ENCODE measurements around the gene PCLO.

Gene PCLO

DNA sequence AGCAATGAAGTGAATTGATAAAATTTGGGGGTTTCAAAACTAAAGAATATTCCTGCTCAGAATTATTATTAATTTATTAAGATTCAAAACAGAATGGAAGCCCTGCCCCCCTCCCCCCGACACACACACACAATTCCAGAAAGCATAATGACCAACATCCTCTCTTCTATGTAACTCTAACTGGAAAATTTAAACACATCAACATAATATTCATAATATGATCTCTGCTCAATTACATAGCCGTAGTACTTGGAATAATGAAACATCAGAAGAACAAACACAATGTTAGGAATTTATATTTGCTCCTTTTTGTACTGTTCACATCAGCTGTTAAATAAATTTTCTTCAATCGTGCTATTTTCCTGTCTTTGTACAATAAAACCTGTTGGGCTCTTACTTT is 20.8 kb downstream of the PCLO start:
- Histone ChIP-seq H3K9ac (ENCODE audit: low read depth in 1 of 2, low read length in 2 of 2) (no peak overlapping the region), H3K27ac (ENCODE audit: low read depth in 2 of 2, low read length in 2 of 2) (no peak overlapping the region), H3K27me3 (ENCODE audit: control insufficient read depth in 2 of 2, insufficient read depth in 2 of 2, low read length in 2 of 2) (no peaks in the 10 kb centered on the region), H3K4me1 (ENCODE audit: control insufficient read depth in 2 of 2, insufficient read depth in 2 of 2, low read length in 2 of 2) (no peaks in the 10 kb centered on the region), H3K4me3 (ENCODE audit: low read length in 2 of 2) (no peak overlapping the region), H3K9me3 (ENCODE audit: control insufficient read depth in 2 of 2, low read length in 2 of 2) (no peaks in the 10 kb centered on the region), H3K36me3 (ENCODE audit: control insufficient read depth in 2 of 2, insufficient read depth in 2 of 2, low read length in 2 of 2) (no peaks in the 10 kb centered on the region)

DNA sequence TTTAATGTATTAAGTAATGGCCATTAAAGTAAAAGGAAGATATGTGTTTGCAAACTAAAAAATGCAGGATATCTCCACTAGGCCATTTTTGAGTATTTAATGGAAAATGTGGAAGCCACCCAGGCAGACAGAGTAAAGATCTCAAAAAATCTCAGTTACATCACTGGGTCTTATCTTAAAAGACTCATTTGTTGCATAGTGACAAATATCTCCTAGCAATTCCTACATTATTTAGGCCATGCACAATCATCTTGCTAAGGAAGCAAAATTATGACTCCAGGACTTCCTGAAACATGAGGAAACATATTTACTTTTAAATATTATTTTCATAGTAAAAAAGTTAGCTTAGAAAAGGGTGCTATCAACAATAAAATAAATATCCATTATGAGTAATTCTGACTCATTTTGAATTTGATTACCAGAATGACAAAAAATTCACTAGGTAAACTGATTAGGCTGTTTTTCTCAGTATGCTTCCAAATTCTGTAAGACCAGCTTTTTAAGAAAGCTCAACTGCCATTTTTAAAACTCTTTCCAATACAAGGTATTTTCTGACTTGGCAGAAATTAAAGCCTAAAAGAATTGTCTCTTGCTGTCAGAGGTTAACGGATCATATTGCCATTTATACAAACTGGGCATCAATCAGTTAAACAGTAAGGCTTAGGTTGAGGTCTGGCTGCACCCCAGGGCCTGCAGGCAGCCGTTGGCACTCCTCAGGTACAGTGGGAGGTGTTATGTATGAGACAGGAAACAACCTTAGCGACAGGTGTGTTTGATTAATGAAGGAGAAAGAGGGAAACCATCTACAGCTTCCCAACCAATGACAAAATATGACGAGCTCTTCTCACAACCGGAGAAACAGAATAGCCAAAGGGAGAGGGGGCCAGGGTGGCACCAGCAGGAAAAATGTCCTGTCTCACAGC is 31.8 kb downstream of the PCLO start:
- no peaks in the 10 kb centered on the region for H3K36me3 ChIP-seq (ENCODE audit: control insufficient read depth in 2 of 2, insufficient read depth in 2 of 2, low read length in 2 of 2)
- no peak overlapping the region for H3K4me3 ChIP-seq (ENCODE audit: low read length in 2 of 2)
- H3K4me1 ChIP-seq (ENCODE audit: control insufficient read depth in 2 of 2, insufficient read depth in 2 of 2, low read length in 2 of 2): no peaks in the 10 kb centered on the region
- H3K9me3 ChIP-seq (ENCODE audit: control insufficient read depth in 2 of 2, low read length in 2 of 2): no peaks in the 10 kb centered on the region
- H3K9ac ChIP-seq (ENCODE audit: low read depth in 1 of 2, low read length in 2 of 2): no peak overlapping the region
- no peak overlapping the region for H3K27ac ChIP-seq (ENCODE audit: low read depth in 2 of 2, low read length in 2 of 2)
- H3K27me3 ChIP-seq (ENCODE audit: control insufficient read depth in 2 of 2, insufficient read depth in 2 of 2, low read length in 2 of 2): no peaks in the 10 kb centered on the region

DNA sequence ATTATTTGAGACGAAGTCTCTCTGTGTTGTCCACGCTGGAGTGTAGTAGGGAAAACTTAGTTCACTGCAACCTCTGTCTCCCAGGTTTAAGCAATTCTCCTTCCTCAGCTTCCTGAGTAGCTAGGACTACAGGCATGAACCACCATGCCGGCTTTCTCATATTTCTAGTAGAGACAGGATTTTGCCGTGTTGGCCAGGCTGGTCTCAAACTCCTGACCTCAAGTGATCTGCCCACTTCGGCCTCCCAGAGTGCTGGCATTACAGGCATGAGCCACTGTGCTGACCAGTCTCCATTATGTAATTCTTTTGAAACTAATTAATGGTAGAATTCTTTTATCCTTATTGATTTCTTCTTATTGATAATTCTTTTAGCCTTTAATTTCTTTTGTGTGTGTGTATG is 32.5 kb downstream of the PCLO start:
- Histone ChIP-seq H3K4me1 (ENCODE audit: control insufficient read depth in 2 of 2, insufficient read depth in 2 of 2, low read length in 2 of 2) (no peaks in the 10 kb centered on the region), H3K27ac (ENCODE audit: low read depth in 2 of 2, low read length in 2 of 2) (no peak overlapping the region), H3K27me3 (ENCODE audit: control insufficient read depth in 2 of 2, insufficient read depth in 2 of 2, low read length in 2 of 2) (no peaks in the 10 kb centered on the region), H3K4me3 (ENCODE audit: low read length in 2 of 2) (no peak overlapping the region), H3K9ac (ENCODE audit: low read depth in 1 of 2, low read length in 2 of 2) (no peak overlapping the region), H3K9me3 (ENCODE audit: control insufficient read depth in 2 of 2, low read length in 2 of 2) (no peaks in the 10 kb centered on the region), H3K36me3 (ENCODE audit: control insufficient read depth in 2 of 2, insufficient read depth in 2 of 2, low read length in 2 of 2) (no peaks in the 10 kb centered on the region)

DNA sequence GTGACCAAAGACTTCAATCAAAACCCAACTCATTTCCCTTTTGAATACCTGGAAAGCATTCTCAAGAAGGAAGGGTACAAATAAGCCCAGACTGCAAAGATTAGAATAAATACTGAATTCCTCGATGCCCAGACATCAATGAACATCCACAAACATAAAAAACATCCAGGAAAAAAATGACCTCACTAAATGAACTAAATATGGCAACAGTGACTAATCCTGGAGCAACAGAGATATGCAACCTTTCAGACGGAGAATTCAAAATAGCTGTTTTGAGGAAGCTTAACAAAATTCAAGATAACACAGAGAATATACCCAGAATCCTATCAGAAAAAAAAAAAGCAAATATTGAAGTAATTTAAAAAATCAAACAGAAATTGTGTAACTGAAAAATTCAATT is 43.2 kb downstream of the PCLO start:
- Histone ChIP-seq H3K27me3 (ENCODE audit: control insufficient read depth in 2 of 2, insufficient read depth in 2 of 2, low read length in 2 of 2) (no peaks in the 10 kb centered on the region), H3K27ac (ENCODE audit: low read depth in 2 of 2, low read length in 2 of 2) (no peak overlapping the region), H3K4me3 (ENCODE audit: low read length in 2 of 2) (no peak overlapping the region), H3K4me1 (ENCODE audit: control insufficient read depth in 2 of 2, insufficient read depth in 2 of 2, low read length in 2 of 2) (no peaks in the 10 kb centered on the region), H3K36me3 (ENCODE audit: control insufficient read depth in 2 of 2, insufficient read depth in 2 of 2, low read length in 2 of 2) (no peaks in the 10 kb centered on the region), H3K9me3 (ENCODE audit: control insufficient read depth in 2 of 2, low read length in 2 of 2) (peaks cover 0 to 2% of the 10 kb centered on the region in 2 donors), H3K9ac (ENCODE audit: low read depth in 1 of 2, low read length in 2 of 2) (no peak overlapping the region)

DNA sequence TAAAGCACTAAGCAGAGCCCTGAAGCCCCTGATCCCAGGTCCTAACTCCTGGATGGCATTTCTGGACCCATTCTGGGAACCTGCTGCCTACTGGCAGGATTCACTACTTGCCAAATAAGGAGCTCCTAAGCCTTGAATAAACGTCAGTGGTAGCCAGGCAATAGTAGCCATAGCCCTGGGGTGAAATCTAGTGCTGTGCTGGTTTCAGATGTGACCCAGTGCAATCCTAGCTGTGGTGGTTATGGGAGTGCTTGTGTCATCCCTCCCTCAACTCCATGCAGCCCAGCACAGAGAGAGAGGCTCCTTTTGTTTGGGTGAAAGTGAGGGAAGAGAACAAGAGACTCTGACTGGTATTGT is 43.7 kb downstream of the PCLO start:
- peaks cover 0 to 2% of the 10 kb centered on the region in 2 donors for H3K9me3 ChIP-seq (ENCODE audit: control insufficient read depth in 2 of 2, low read length in 2 of 2)
- no peak overlapping the region for H3K4me3 ChIP-seq (ENCODE audit: low read length in 2 of 2)
- no peak overlapping the region for H3K27ac ChIP-seq (ENCODE audit: low read depth in 2 of 2, low read length in 2 of 2)
- H3K36me3 ChIP-seq (ENCODE audit: control insufficient read depth in 2 of 2, insufficient read depth in 2 of 2, low read length in 2 of 2): no peaks in the 10 kb centered on the region
- H3K4me1 ChIP-seq (ENCODE audit: control insufficient read depth in 2 of 2, insufficient read depth in 2 of 2, low read length in 2 of 2): no peaks in the 10 kb centered on the region
- H3K27me3 ChIP-seq (ENCODE audit: control insufficient read depth in 2 of 2, insufficient read depth in 2 of 2, low read length in 2 of 2): no peaks in the 10 kb centered on the region
- no peak overlapping the region for H3K9ac ChIP-seq (ENCODE audit: low read depth in 1 of 2, low read length in 2 of 2)

DNA sequence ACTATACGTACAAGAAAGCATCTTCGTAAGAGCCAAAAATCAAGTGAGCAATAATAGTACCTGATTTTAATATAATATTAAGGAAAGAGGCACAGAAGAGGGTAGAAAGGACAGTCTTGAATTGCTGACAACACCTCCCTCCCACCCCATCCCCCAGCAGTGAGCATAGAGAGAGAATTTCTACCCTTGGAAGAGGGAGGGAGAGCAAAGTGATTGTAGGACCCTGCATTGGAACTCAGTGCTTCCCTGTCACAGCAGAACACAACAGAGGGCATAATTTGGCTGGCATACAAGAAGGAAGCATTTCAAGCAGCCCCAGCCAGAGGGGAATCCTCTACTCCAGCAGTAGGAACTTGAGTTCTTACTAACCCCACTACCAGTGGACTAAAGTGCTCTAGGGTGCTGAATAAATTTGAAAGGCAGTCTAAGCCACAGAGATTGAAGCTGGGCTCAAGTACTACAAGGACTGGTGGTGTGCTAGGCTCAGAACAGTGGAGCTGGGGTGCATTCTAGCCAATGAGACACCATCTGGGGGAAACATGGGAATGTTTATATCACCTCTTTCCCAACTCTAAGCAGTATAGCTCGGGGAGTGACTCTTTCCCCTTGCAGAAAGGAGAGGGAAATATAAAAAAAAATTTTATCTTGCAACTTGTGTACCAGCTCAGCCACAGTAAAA is 44.2 kb downstream of the PCLO start:
- peaks cover 0 to 2% of the 10 kb centered on the region in 2 donors for H3K9me3 ChIP-seq (ENCODE audit: control insufficient read depth in 2 of 2, low read length in 2 of 2)
- no peak overlapping the region for H3K9ac ChIP-seq (ENCODE audit: low read depth in 1 of 2, low read length in 2 of 2)
- H3K27ac ChIP-seq (ENCODE audit: low read depth in 2 of 2, low read length in 2 of 2): no peak overlapping the region
- H3K4me3 ChIP-seq (ENCODE audit: low read length in 2 of 2): no peak overlapping the region
- no peaks in the 10 kb centered on the region for H3K27me3 ChIP-seq (ENCODE audit: control insufficient read depth in 2 of 2, insufficient read depth in 2 of 2, low read length in 2 of 2)
- H3K4me1 ChIP-seq (ENCODE audit: control insufficient read depth in 2 of 2, insufficient read depth in 2 of 2, low read length in 2 of 2): no peaks in the 10 kb centered on the region
- H3K36me3 ChIP-seq (ENCODE audit: control insufficient read depth in 2 of 2, insufficient read depth in 2 of 2, low read length in 2 of 2): no peaks in the 10 kb centered on the region

DNA sequence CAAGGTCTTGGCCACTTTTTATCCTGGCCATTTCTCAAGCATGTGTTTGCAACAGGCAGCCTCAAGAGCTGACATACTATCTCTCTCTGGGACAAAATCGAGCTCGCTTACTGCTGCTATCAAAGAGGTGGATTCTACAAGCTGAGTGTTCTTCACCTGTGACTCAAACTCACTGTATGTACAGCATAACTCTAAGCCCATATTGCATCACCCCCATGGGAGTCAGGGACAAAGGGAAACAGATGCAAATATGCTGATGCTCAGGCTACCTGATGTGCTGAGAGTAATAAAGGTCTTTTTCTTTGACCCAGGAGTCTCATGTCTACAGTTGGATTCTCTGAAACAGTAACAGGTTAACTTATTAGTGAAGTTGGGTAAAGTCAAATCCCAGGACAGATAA is 45.2 kb downstream of the PCLO start:
- Histone ChIP-seq H3K27me3 (ENCODE audit: control insufficient read depth in 2 of 2, insufficient read depth in 2 of 2, low read length in 2 of 2) (no peaks in the 10 kb centered on the region), H3K4me3 (ENCODE audit: low read length in 2 of 2) (no peak overlapping the region), H3K9me3 (ENCODE audit: control insufficient read depth in 2 of 2, low read length in 2 of 2) (peaks cover 0 to 2% of the 10 kb centered on the region in 2 donors), H3K9ac (ENCODE audit: low read depth in 1 of 2, low read length in 2 of 2) (no peak overlapping the region), H3K36me3 (ENCODE audit: control insufficient read depth in 2 of 2, insufficient read depth in 2 of 2, low read length in 2 of 2) (no peaks in the 10 kb centered on the region), H3K27ac (ENCODE audit: low read depth in 2 of 2, low read length in 2 of 2) (no peak overlapping the region), H3K4me1 (ENCODE audit: control insufficient read depth in 2 of 2, insufficient read depth in 2 of 2, low read length in 2 of 2) (no peaks in the 10 kb centered on the region)

DNA sequence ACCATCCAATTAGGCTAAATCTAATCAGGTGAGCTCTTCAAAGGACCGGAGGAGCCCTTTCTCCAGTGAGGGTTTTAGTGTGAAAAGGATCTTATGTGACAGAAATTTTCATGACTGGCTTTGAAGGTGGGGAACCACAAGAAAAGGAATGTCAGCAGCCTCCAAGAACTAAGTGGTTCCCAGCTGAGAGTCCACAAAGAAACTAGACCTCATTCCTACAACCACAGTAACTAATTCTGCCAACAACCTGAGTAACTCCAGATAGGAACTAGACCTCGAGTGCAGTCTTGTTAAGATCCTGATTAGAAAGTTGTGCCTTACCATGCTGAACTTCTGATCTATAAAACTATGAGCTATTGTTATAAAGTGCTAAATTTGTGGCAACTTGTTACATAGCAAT is 51.3 kb downstream of the PCLO start:
- Histone ChIP-seq H3K9ac (ENCODE audit: low read depth in 1 of 2, low read length in 2 of 2) (no peak overlapping the region), H3K36me3 (ENCODE audit: control insufficient read depth in 2 of 2, insufficient read depth in 2 of 2, low read length in 2 of 2) (no peaks in the 10 kb centered on the region), H3K4me1 (ENCODE audit: control insufficient read depth in 2 of 2, insufficient read depth in 2 of 2, low read length in 2 of 2) (no peaks in the 10 kb centered on the region), H3K4me3 (ENCODE audit: low read length in 2 of 2) (no peak overlapping the region), H3K9me3 (ENCODE audit: control insufficient read depth in 2 of 2, low read length in 2 of 2) (no peaks in the 10 kb centered on the region), H3K27me3 (ENCODE audit: control insufficient read depth in 2 of 2, insufficient read depth in 2 of 2, low read length in 2 of 2) (no peaks in the 10 kb centered on the region), H3K27ac (ENCODE audit: low read depth in 2 of 2, low read length in 2 of 2) (no peak overlapping the region)

DNA sequence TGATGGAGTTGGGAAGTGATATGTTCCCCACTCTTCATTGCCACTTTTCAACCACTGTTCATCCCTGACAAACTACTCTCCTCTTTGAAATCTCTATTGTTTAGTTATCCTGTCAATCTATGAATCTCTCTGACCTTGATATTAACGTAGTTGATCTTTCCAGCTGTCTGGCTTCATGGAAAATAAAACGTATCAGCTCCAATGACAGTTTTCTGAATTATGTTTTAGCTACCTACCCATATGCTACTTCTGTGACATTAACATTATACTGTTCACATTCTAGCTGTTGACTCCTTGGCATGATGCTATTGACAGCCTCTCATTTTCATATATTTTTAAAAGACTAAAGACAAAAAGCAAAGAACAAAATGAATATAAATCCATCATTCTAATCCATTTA is 53.3 kb downstream of the PCLO start:
- no peak overlapping the region for H3K4me3 ChIP-seq (ENCODE audit: low read length in 2 of 2)
- no peak overlapping the region for H3K9ac ChIP-seq (ENCODE audit: low read depth in 1 of 2, low read length in 2 of 2)
- H3K27ac ChIP-seq (ENCODE audit: low read depth in 2 of 2, low read length in 2 of 2): no peak overlapping the region
- H3K9me3 ChIP-seq (ENCODE audit: control insufficient read depth in 2 of 2, low read length in 2 of 2): no peaks in the 10 kb centered on the region
- no peaks in the 10 kb centered on the region for H3K4me1 ChIP-seq (ENCODE audit: control insufficient read depth in 2 of 2, insufficient read depth in 2 of 2, low read length in 2 of 2)
- no peaks in the 10 kb centered on the region for H3K27me3 ChIP-seq (ENCODE audit: control insufficient read depth in 2 of 2, insufficient read depth in 2 of 2, low read length in 2 of 2)
- H3K36me3 ChIP-seq (ENCODE audit: control insufficient read depth in 2 of 2, insufficient read depth in 2 of 2, low read length in 2 of 2): no peaks in the 10 kb centered on the region

DNA sequence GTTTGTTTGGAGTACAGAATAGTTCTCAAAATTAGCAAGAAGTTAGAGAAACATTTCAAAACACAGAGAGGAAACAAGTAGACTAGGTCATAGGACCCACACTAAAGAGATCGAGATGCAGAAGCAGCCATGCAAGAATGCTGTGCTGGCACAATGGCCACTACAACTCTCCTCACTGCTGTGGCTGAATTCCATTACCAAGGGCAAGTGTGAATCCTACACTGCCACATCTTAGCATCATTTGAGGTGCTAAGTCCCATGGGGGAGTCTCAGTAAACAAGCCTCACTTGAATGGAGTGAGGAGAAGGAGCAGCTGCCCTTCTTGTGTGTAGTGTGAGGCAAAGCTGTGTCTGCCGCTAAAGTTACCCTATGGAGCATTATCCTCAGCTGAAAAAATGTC is 56.7 kb downstream of the PCLO start:
- no peak overlapping the region for H3K27ac ChIP-seq (ENCODE audit: low read depth in 2 of 2, low read length in 2 of 2)
- no peaks in the 10 kb centered on the region for H3K4me1 ChIP-seq (ENCODE audit: control insufficient read depth in 2 of 2, insufficient read depth in 2 of 2, low read length in 2 of 2)
- H3K36me3 ChIP-seq (ENCODE audit: control insufficient read depth in 2 of 2, insufficient read depth in 2 of 2, low read length in 2 of 2): no peaks in the 10 kb centered on the region
- no peak overlapping the region for H3K9ac ChIP-seq (ENCODE audit: low read depth in 1 of 2, low read length in 2 of 2)
- no peak overlapping the region for H3K4me3 ChIP-seq (ENCODE audit: low read length in 2 of 2)
- no peaks in the 10 kb centered on the region for H3K9me3 ChIP-seq (ENCODE audit: control insufficient read depth in 2 of 2, low read length in 2 of 2)
- H3K27me3 ChIP-seq (ENCODE audit: control insufficient read depth in 2 of 2, insufficient read depth in 2 of 2, low read length in 2 of 2): no peaks in the 10 kb centered on the region
